ENCODE results near the gene LAMA1. TPM values are rescaled to one million over a fixed set of nuclear protein-coding genes. Genes with fewer than 3 reads are reported as not detected.

The LAMA1 gene
- total RNA-seq, 1 donor = 20.7 TPM

GRCh38 chr18:6891788-6892187, 225.8 kb downstream of the LAMA1 start:
- TF ChIP-seq CTCF (IDR thresholded peaks at IDR 0.05; ENCODE audit: insufficient read depth, low read depth, low read length) = no peak
- H3K4me3 ChIP-seq (ENCODE audit: low read depth, low read length) = no peak overlapping the region
- DNase-seq (ENCODE audit: low read depth) = no peak

Small RNA genes lying within 50 kb of the gene (small RNA-seq; reads per million reads assigned to genes)
- gene RNU6-916P = not detected

Other genes with a start within 250 kb of the LAMA1 start
- gene LRRC30, start 113.3 kb upstream of the LAMA1 start, total RNA-seq = not detected in 2 replicates

Data from fibroblast of villous mesenchyme (primary cell).